ENCODE data around the gene NLGN2.

NLGN2 gene

DNA sequence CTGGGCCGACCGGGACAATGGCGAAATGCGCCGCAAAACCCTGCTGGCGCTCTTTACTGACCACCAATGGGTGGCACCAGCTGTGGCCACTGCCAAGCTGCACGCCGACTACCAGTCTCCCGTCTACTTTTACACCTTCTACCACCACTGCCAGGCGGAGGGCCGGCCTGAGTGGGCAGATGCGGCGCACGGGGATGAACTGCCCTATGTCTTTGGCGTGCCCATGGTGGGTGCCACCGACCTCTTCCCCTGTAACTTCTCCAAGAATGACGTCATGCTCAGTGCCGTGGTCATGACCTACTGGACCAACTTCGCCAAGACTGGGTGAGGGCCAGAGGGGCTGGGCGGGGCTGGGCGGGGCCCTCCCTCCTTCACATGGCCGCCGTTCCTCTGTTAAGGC, 8.1 kb downstream of the NLGN2 start:
- DNase-seq, result no peak

DNA sequence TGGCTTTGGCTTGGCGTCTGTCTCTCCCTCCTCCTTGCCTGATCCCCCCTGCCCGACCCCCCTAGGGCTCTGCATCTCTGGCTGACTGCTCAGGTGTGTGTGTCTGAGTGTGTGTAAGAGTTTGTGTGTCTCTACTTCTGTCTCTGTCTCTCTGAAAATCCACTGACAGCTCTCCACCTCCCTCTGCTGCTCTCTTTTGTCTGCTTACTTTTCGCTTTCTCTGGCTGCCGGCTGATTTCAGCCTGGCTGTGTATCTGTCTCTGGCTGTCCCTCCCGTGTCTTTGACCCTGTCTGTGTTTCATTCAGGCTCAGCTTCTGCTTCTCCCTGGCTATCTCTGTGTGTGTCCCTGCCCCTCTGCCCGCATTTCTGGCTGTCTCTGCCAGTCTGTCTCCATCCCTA, 8.7 kb downstream of the NLGN2 start:
- DNase-seq, result no peak

DNA sequence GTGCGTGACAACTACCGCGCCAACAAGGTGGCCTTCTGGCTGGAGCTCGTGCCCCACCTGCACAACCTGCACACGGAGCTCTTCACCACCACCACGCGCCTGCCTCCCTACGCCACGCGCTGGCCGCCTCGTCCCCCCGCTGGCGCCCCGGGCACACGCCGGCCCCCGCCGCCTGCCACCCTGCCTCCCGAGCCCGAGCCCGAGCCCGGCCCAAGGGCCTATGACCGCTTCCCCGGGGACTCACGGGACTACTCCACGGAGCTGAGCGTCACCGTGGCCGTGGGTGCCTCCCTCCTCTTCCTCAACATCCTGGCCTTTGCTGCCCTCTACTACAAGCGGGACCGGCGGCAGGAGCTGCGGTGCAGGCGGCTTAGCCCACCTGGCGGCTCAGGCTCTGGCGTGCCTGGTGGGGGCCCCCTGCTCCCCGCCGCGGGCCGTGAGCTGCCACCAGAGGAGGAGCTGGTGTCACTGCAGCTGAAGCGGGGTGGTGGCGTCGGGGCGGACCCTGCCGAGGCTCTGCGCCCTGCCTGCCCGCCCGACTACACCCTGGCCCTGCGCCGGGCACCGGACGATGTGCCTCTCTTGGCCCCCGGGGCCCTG, 9.5 kb downstream of the NLGN2 start:
- DNase-seq, result no peak

DNA sequence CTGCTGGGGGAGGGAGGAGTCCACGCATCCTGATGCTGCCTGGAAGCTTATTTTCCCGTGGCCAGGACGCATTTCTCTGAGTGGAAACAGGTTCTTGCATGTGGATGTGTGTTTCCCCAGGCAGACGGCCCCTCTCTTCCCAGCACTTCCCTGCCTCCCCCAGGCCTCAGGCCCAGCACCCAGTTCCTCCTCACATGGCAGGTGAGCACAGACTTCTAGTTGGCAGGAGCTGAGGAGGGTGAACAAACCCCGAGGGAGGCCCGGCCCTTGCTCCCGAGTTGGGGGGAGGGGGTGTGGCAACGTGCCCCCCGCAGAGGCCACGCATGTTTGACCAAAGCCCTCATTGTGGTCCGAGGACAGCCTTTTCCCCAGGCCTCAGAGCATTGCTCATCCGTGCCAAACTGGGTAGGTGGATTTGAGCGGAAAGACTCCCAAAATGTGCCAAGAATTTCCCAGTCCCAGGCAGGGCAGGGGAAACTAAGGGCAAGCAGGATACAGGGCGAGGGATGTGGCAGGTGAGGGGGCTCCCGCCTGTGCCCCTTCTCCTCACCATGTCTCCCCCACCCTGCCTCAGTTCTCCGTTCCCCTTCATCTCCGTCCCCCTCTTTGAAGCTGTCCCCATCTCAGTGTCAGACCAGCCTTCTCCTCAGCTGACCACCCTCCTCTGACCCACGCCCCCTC, 11.0 kb downstream of the NLGN2 start:
- no peak for DNase-seq

DNA sequence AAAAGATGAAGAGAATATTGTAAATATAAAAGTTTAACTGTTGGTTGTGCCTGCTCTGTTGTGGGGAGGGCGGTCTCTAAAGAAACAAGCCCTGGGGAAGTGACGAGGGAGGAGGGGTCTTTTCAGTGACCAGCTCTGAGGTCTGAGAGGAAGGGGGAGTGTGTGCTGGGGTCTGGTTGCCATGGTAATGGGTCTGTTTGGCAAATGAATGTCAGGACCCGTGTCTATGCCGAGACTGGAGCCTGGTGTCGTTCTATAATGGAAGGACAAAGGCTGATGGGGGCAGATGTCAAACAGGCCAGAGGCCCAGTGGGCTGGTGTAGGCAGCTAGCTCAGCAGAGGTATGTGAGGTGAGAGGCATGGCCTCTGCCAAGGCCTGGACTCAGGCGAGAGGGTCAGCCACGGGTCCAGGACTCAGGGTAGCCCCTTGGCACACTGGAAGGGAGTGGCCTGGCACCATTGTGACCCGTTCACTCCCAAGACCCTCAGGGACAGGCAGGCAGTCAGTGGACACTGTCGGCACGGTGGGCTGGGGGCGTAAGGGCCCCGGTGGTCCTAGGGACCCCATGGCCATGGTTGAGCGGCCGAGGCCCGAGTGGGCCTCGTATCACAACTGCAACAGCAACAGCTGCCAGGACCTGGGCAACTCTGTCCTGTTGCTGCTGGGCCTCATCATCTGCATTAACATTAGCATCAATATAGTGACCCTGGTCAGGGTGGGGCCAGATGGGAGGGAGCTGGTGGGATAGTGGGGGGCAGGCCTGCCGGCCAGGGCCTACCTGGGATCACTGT, 12.4 kb downstream of the NLGN2 start, which contains the start of gene SPEM1:
SPEM1 (plus strand) TSS at position 506 of the 792 bp plus-strand sequence; CDS start at position 567, 61 bp downstream.
- DNase-seq, result no peak

DNA sequence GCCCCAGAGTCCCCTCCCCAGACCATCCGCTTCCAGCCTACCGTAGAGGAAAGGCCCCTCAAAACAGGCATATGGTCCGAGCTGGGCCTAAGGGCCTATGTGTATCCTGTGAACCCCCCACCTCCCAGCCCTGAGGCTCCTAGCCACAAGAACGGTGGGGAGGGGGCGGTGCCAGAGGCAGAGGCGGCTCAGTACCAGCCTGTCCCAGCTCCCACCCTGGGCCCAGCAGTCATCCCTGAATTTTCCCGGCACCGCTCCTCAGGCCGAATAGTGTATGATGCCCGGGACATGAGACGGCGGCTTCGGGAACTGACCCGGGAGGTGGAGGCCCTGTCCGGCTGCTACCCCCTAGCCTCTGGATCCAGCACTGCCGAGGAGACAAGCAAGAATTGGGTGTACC, 13.5 kb downstream of the NLGN2 start:
- DNase-seq, result no peak

DNA sequence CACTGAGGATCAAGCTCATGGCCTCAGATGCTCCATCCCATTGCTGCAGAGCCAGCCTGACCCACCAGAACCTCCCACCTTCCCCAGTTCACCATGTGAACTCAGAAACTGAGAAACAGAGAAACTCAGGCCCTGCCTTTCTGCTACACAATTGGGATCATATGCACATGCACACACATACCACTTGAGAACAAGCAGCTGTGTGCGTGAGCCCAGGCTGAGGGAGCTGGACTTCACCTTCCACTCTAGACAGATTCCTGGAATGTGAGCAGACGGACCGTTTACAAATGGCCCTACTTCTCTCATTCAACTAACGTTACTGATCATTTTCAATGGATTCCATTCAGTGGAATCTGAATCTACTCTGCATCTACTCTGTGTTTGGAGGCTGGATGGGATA, 16.0 kb downstream of the NLGN2 start:
- DNase-seq, result no peak

DNA sequence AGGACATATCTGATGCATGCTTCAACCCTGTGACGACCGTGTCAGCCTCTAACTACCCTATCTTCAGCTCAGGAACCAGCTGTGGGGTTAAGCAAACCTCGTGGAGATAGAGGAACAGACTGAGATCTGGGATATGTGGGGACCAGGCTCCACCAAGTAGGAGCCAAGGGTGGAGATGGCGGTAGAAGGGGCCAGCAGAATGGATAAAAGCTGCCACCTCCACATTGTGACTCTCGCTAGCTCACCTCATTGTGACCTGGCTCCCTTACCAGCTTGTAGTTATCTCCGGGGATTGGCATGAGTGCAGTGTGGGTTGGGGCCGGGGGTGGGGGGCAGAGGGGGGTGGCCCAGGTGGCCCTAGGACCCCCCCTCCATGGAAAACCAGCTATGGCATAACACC, 17.7 kb downstream of the NLGN2 start, which contains the start of gene SPEM2:
SPEM2 (plus strand) TSS at position 301 of the 400 bp plus-strand sequence; CDS start at position 374, 73 bp downstream.
- DNase-seq, result no peak

DNA sequence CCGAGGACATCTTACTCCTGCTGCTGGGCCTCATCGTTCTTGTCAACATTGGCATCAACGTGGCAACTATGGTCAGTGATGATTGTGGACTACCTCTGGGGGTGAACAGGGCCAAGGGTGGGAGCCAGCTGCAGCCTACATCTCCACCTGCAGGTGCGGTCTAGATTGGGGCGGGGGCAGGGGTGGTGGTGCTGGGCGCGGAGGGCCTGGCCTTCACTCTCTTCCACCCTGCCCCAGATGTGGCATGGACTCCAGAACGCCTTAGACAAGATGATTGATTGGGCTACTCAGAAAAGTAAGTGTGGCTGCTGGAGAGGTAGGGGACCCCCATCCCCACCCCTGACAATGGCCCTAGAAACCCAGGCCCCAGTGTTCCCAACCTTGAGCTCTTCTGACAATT, 18.1 kb downstream of the NLGN2 start:
- DNase-seq, result no peak

DNA sequence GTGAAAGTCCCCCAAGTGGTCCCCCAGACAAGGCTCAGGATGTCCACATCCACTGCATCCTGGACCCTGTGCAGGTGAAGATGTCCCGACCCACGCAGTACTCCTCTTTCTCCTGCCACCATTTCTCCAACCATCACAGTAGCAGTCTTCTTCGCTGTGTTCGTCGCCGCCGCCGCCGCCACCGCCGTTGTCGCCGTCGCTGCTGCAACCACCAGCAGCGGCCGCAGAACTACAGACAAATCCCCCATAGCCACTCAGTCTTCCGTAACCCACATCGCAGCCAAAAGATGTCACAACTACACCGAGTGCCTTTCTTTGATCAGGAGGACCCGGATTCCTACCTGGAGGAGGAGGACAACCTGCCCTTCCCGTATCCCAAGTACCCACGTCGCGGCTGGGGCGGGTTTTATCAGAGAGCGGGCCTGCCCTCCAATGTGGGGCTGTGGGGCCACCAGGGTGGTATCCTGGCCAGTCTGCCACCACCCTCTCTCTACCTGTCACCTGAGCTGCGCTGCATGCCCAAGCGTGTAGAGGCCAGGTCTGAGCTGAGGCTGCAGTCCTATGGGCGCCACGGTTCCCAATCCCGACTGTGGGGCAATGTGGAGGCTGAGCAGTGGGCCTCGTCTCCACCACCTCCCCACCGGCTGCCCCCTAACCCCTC, 18.7 kb downstream of the NLGN2 start:
- DNase-seq, result no peak

DNA sequence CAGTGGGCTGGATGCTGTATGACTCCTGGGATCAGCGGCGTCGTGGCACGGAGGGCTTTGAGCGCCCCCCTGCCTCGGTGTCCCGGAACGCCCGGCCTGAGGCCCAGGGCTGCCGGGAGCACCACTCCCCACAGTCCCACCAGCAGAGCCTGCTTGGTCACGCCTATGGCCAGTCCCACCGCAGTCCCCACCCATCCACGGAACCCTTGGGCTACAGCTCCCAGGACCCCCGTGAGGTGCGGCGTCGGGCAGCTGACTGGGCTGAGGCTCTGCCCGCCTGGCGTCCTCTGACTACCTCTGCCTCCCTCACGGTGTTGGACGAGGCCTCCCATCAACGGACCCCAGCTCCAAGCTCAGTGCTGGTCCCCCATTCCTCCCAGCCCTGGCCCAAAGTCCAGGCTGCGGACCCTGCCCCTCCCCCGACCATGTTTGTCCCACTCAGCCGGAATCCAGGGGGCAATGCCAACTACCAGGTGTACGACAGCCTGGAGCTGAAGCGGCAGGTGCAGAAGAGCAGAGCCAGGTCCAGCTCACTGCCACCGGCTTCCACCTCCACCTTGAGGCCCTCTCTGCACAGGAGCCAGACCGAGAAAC, 19.3 kb downstream of the NLGN2 start:
- DNase-seq, result no peak

DNA sequence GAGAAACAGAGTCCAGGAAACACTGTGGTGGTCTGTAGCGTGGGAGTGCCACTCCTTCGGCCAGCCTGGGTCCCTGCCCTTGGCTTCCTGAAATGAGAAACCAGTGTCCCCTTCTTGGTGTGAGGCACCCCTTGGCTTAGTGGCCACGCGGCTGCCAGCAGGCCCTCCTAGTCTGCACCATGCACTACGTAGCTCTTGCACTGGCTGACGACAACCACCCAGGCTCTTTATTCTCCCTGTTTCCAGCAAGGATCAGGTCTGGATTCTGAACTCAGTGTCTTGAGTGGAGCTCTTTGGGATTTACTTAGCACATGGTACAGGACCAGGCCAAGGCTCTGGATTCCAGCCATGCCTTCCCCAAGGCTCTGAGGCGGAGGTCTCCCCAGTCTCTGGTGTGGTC, 19.9 kb downstream of the NLGN2 start:
- DNase-seq, result no peak

DNA sequence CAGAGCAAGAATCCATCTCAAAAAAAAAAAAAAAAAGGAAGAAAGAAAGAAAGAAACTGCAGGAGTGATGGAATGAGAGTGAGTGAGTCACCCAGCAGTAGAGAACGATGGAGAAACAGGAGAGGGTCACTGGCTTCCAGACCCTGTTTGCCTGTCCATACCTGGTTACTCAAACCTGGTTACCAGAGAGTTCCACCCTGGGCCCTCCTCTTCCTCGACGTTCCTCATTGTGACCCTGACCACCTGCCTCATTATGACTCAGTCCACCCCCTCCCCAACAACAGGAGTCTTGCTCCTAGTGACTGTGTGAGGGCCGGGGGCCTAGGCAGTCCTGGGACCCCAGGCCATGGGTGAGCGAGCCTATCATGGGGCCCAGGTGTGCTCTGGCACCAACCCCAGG, 20.9 kb downstream of the NLGN2 start, which contains the start of gene SPEM3:
SPEM3 (plus strand) TSS at position 301 of the 400 bp plus-strand sequence; CDS start at position 347, 46 bp downstream.
- no peak for DNase-seq

DNA sequence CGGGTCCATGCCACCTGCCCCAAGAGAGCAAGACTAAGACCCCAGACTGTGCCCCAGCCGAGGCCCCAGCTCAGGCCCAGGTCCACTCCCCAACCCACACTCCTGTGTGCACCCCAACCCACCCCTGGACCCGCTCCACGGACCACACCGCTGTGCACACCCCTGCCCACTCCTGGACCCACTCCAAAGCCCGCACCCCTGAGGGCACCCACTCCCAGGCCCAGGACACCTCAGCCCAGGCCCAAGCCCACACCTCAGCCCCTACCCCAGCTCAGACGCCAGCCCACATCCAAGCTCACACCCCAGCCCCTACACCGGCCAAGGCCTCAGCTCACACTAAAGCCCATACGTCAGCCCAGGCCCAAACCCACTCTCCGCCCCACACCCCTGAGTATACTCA, 22.1 kb downstream of the NLGN2 start:
- no peak for DNase-seq

DNA sequence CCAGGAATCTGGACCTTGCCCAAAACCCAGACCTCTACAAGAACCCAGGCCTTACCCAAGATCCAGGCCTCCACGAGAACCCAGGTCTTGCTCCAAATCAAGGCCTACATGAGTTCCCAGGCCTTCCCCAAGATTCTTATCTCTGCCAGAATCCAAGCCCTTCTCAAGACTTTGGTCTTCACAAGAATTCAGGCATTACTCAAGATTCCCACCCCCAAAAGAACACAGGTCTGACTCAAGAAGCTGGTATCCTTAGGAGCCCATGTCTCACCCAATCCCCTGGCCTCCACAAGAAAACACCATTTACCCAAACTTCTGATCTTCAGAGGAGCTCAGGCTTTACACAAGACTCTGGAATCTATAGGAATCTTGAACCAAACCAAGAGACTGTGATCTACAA, 23.6 kb downstream of the NLGN2 start:
- DNase-seq, result no peak

DNA sequence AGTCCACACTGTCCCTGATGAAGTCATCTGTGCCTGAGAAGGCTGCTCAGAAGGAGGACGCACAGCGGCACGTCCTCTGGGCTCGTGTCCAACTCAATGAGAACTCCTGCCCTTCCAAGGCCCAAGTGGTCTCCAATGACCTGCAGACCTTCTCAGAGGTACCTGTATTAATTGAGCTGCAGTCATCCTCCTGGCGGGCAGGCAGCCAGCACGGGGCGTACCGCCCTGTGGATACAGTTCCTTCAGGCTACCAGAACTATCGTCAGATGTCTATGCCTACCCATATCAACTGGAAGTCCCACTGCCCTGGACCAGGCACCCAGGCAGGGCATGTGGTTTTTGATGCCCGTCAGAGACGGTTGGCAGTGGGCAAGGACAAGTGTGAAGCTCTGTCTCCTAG, 24.7 kb downstream of the NLGN2 start:
- no peak for DNase-seq

DNA sequence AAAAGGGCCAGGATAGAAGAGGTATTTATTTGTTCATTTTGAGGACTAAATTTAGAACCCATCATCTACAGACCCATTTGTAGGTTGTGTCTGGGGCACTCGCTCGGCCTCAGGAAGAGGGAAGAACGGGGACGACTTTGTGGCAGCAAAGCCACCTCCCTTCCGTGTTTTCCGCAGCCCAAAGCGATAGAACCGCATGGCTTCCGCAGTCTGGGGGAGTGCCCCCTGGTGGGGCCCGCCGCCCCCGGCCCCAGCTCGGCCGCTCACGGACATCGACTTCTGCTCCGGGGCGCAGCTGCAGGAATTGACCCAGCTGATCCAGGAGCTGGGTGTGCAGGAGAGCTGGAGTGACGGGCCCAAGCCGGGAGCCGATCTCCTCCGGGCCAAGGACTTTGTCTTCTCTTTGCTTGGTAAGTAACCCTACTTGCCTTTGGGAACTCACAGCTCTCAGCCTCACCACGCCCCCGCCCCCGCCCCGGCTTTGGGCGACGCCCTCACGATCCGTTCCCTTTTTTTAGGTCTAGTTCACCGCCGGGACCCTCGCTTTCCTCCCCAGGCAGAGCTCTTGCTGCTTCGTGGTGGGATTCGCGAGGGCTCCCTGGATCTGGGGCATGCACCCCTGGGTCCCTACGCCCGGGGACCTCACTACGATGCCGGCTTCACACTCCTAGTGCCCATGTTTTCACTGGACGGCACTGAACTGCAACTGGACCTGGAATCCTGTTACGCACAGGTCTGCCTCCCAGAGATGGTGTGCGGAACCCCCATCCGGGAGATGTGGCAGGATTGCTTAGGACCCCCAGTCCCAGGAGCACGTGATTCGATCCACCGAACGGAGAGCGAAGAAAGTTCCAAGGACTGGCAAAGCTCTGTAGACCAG, 28.3 kb downstream of the NLGN2 start:
- DNase-seq, result no peak

DNA sequence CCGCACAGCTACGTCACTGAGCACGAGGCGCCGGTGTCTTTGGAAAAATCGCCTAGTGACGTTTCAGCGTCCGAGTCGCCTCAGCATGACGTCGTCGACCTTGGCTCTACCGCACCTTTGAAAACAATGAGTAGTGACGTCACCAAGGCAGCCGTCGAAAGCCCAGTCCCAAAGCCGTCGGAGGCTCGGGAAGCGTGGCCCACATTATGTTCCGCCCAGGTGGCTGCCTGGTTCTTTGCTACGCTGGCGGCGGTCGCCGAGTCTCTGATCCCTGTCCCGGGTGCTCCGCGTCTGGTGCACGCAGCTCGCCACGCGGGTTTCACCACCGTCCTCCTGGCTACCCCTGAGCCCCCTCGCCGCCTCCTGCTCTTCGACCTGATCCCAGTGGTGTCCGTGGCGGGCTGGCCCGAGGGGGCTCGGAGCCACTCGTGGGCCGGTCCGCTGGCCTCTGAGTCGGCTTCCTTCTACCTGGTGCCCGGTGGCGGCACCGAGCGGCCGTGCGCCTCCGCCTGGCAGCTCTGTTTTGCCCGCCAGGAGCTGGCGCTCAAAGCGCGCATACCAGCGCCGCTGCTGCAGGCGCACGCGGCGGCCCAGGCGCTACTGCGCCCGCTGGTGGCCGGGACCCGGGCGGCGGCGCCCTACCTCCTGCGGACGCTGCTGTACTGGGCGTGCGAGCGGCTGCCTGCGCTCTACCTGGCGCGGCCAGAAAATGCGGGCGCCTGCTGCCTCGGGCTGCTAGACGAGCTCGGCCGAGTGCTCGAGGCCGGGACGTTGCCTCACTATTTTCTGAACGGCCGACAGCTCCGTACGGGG, 29.1 kb downstream of the NLGN2 start:
- no peak for DNase-seq

DNA sequence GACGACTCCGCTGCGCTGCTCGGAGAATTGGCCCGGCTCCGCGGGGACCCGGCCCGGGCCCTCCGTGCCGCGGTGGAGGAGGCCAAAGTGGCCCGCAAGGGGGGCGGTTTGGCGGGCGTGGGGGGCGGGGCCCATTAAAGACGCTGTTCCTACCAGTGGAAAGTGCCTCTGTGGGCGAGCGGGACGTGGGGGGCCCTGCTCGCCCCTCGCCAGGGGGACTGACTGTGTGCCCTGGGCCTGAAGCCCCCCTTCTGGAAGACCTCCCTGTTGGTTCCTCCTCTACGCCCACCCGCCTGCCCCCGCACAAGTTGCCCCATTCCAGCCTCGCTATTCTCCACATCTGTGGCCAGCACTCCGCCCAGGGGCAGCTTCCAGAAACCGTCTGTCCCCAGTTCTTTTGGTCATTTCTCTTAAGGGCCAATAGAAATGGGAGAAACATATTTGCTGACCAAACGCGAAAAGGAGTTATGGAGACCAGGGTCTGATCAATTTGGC, 29.8 kb downstream of the NLGN2 start:
- no peak for DNase-seq

DNA sequence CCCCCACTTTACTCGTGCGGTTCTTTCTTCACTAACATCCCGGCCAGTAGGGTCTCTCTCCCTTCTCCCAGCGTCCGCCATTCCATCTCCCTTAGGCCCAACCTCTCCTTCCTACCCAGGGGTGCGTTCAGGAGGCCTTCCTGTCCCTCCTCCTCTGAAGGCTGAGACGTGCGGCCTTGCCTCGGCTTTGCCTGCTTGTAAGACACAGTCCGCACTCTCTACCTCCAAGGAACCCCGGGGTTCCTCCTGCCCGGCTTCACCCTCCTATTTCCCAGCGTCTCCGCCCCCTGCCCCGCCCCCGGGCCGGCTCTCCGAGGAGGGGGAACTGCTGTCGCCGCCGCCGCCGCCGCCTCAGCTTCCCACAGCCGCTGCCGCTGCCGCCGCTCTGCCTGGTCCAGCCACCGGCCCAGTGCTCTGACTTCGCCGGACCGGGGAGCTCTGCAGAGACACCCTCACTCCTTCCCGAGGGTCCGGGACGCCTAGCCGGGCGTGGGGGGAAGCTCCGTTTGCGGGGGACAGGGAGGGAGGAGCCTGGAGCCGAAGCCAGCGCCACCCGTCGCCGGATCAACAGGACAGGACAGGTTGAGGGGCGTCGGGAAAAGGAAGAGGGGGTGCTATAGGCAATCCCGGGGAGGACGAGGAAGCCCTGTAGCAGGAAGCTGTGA, 30.4 kb downstream of the NLGN2 start:
- no peak for DNase-seq

Measured in NCI-H2029 treated with DMSO at 0.1 percent for 48 hours (cell line).